ENCODE data around the gene ANKRD36.
"Not testable (repeated sequence)": the region's sequence is repeated elsewhere in the genome, so short reads cannot be mapped to it uniquely, and the experiment has no call there.

Gene ANKRD36

GRCh38 chr2:97268075-97268591 lies 155.2 kb downstream of the ANKRD36 start:
- peak in 1 of 3 experiments; percentile 0 for DNase-seq (ENCODE audit: low read depth in 2 of 3, low spot score in 2 of 3)

- DNase-seq (ENCODE audit: low read depth in 2 of 3, low spot score in 2 of 3) = not testable (repeated sequence)
Measured at GRCh38 chr2:97276232-97276798, 163.4 kb downstream of the ANKRD36 start.

GRCh38 chr2:97285187-97285586 lies 172.2 kb downstream of the ANKRD36 start:
- DNase-seq (ENCODE audit: low read depth in 2 of 3, low spot score in 2 of 3) = not testable (repeated sequence)

- DNase-seq (ENCODE audit: low read depth in 2 of 3, low spot score in 2 of 3) = not testable (repeated sequence)
Measured at GRCh38 chr2:97293687-97294086, 180.7 kb downstream of the ANKRD36 start.
